ENCODE results near the gene DLX1.

The DLX1 gene

GRCh38 chr2:172102391-172103359, 17.4 kb downstream of the DLX1 start, which contains the start of gene DLX2 (continued):
- no peak for TF ChIP-seq ZNF768 (tag by site-specific recombination; IDR thresholded peaks at IDR 0.05)
- TF ChIP-seq HIC1 (tag by site-specific recombination; IDR thresholded peaks at IDR 0.05) = peak; percentile 69
- TF ChIP-seq ZNF23 (tag by site-specific recombination; IDR thresholded peaks at IDR 0.05; ENCODE audit: borderline replicate concordance) = no peak
- 0 out of 2 replicates have a peak, but pooled peaks have one; percentile 27 for TF ChIP-seq ZNF610 (tag by site-specific recombination; IDR thresholded peaks at IDR 0.05; ENCODE audit: borderline replicate concordance)
- no peak for TF ChIP-seq RBAK (tag by site-specific recombination; IDR thresholded peaks at IDR 0.05)
- TF ChIP-seq ZNF513 (tag by site-specific recombination; IDR thresholded peaks at IDR 0.05) = 0 out of 2 replicates have a peak, but pooled peaks have one; percentile 6
- TF ChIP-seq ZNF843 (tag by site-specific recombination; IDR thresholded peaks at IDR 0.05) = 0 out of 2 replicates have a peak, but pooled peaks have one; percentile 28
- TF ChIP-seq KLF1 (tag by site-specific recombination; IDR thresholded peaks at IDR 0.05) = peak; percentile 56
- TF ChIP-seq IKZF3 (tag by site-specific recombination; IDR thresholded peaks at IDR 0.05) = peak; percentile 88

- CTCF ChIA-PET = interaction anchor here (0.6 to 4.5 kb wide), 30 partner anchors 10 to 519 kb away, joined by 3 to 31 read pairs (median 3); partner anchors contain the start of genes DLX1 and HAT1
- no peaks in the 10 kb centered on the region for H3K9me3 ChIP-seq (ENCODE audit: control insufficient read depth, insufficient read depth, low read depth, low read length)
- peaks cover 0 to 16% of the 10 kb centered on the region in 2 experiments; a peak in 1 of 3 replicates for H3K36me3 ChIP-seq (ENCODE audit: control insufficient read depth in 2 of 2, insufficient read depth in 1 of 2, low read length in 2 of 2)
- no peak overlapping the region for H3K4me3 ChIP-seq (ENCODE audit: low read depth, low read length)
- peaks cover 13% of the 10 kb centered on the region; the same call in 1 of the 2 replicates for H3K4me1 ChIP-seq (ENCODE audit: control insufficient read depth, insufficient read depth, low read length)
- POLR2A ChIA-PET = interaction anchor here (0.6 to 8.7 kb wide), 24 partner anchors 10 to 401 kb away, joined by 3 to 82 read pairs (median 4); partner anchors contain the start of genes DLX1, HAT1 and SLC25A12
- H3K27ac ChIP-seq (ENCODE audit: extremely low read depth, low read depth, low read length) = peak overlapping the region; percentile 99
- TF ChIP-seq CTCF (tag by site-specific recombination; IDR thresholded peaks at IDR 0.05) = peak; percentile 84
- TF ChIP-seq ZNF423 (tag by site-specific recombination; IDR thresholded peaks at IDR 0.05) = no peak
- TF ChIP-seq ZNF654 (tag by site-specific recombination; IDR thresholded peaks at IDR 0.05; ENCODE audit: low read depth) = peak; percentile 84
- TF ChIP-seq ZNF280D (tag by site-specific recombination; IDR thresholded peaks at IDR 0.05) = no peak
- no peak for TF ChIP-seq ZNF394 (tag by site-specific recombination; IDR thresholded peaks at IDR 0.05; ENCODE audit: borderline replicate concordance)
- TF ChIP-seq ZSCAN30 (tag by site-specific recombination; IDR thresholded peaks at IDR 0.05) = no peak
- TF ChIP-seq ZNF560 (tag by site-specific recombination; IDR thresholded peaks at IDR 0.05; ENCODE audit: borderline replicate concordance) = no peak
- no peak for TF ChIP-seq ZBTB48 (tag by site-specific recombination; IDR thresholded peaks at IDR 0.05)
- TF ChIP-seq ZNF449 (tag by site-specific recombination; IDR thresholded peaks at IDR 0.05) = no peak
- no peak for TF ChIP-seq ZBTB1 (tag by site-specific recombination; IDR thresholded peaks at IDR 0.05)
- no peak for TF ChIP-seq ZNF621 (tag by site-specific recombination; IDR thresholded peaks at IDR 0.05)
- TF ChIP-seq GLIS2 (tag by site-specific recombination; IDR thresholded peaks at IDR 0.05) = no peak
- no peak for TF ChIP-seq ZNF16 (tag by site-specific recombination; IDR thresholded peaks at IDR 0.05; ENCODE audit: low read depth)
Measured at GRCh38 chr2:172103471-172104272, 18.4 kb downstream of the DLX1 start.
